Left lung (tissue), 14 donors: ENCODE measurements around the gene FEM1B. TPM values are rescaled to one million over a fixed set of nuclear protein-coding genes. Genes with fewer than 3 reads are reported as not detected.

Experiments used
- ATAC-seq: fragments of 200-7000 bp; cut with Tn5 transposase; one replicate; pipeline ENCODE4 v1.9.1; 2020; ENCODE audit warnings: moderate library complexity
- DNase-seq, 4 donors: peaks; one replicate each; pipeline ENCODE4 v3.0.0-alpha.2; 2013 to 2020
- H3K27ac ChIP-seq, 2 donors: fragments of 200-600 bp; sonication (generic) in 1 of 2; one replicate each; pipeline versions ENCODE4 v1.5.0 to v1.8.0; 2020 to 2021
- H3K27me3 ChIP-seq, 2 donors: fragments of 200-600 bp; sonication (generic) in 1 of 2; one replicate each; pipeline versions ENCODE4 v1.5.0 to v1.8.0; 2020 to 2021
- H3K36me3 ChIP-seq, 2 donors: fragments of 200-600 bp; sonication (generic) in 1 of 2; one replicate each; pipeline versions ENCODE4 v1.5.0 to v1.8.0; 2020 to 2021
- H3K4me1 ChIP-seq, 2 donors: fragments of 200-600 bp; one replicate each; pipeline ENCODE4 v1.8.0; 2021
- H3K4me3 ChIP-seq, 2 donors: fragments of 200-600 bp; sonication (generic) in 1 of 2; one replicate each; pipeline versions ENCODE4 v1.5.0 to v1.8.0; 2020 to 2021; ENCODE audit warnings: mild to moderate bottlenecking in 1 of 2
- H3K9me3 ChIP-seq, 2 donors: fragments of 200-600 bp; sonication (generic) in 1 of 2; one replicate each; pipeline versions ENCODE4 v1.5.0 to v1.8.0; 2020 to 2021
- CTCF ChIP-seq, 2 donors: fragments of 200-600 bp; sonication (generic) in 1 of 2; IDR thresholded peaks; one replicate each; pipeline versions ENCODE4 v1.5.0 to v1.8.0; 2021; ENCODE audit warnings: antibody characterized with exemption in 2 of 2
- intact Hi-C, 2 donors: fragments of 100-400 bp; cut with DNase I; formaldehyde crosslinking; loops; one replicate each; pipeline versions ENCODE4 v1.11.2 to v1.14.2; 2022
- long read RNA-seq, 12 donors: library from polyadenylated mRNA in 2 of 12; unstranded in 2 of 12; transcript quantifications; one replicate each; pipeline ENCODE4 v2.0.0 and lab custom pipeline, GENCODE V29; 2019 to 2026
- polyA plus RNA-seq, 6 donors: library from polyadenylated mRNA; unstranded; fragments of 120-200 nt; gene quantifications; one replicate each; pipeline ENCODE4 v1.2.1, GENCODE V29; 2013; ENCODE audit not compliant: insufficient read length in 6 of 6
- total RNA-seq, 2 donors: library from RNA; stranded (reverse); fragmentation: NEBNext Ultra II Directional; extraction: Animal tissue kit (Norgen Biotek cat#: 25700); gene quantifications; one replicate each; pipeline ENCODE4 v1.2.1, GENCODE V29; 2021
- donor health status: DM: no; HTN: yes; CAD: no.
- donor health status: DM: no; HTN: no; CAD: no.

The FEM1B gene
- total RNA-seq (10 to 100 TPM; 44.1 to 44.4 TPM), polyA plus RNA-seq (10 to 100 TPM; 47.7 to 57.2 (median 52.7) TPM)
- long read RNA-seq, donor 1, full-length matches to known transcripts = 19 of 19 reads
- long read RNA-seq, donor 1, partial matches to known transcripts = 0 of 19 reads
- long read RNA-seq, donor 1, other reads (novel, unspliced or antisense) = 0 of 19 reads
- long read RNA-seq, donor 2, full-length matches to known transcripts = 13 of 13 reads
- long read RNA-seq, donor 2, partial matches to known transcripts = 0 of 13 reads
- long read RNA-seq, donor 2, other reads (novel, unspliced or antisense) = 0 of 13 reads
- long read RNA-seq, donor 3, full-length matches to known transcripts = 7 of 7 reads
- long read RNA-seq, donor 3, partial matches to known transcripts = 0 of 7 reads
- long read RNA-seq, donor 3, other reads (novel, unspliced or antisense) = 0 of 7 reads
- long read RNA-seq, donor 4, full-length matches to known transcripts = 1 of 1 reads
- long read RNA-seq, donor 4, partial matches to known transcripts = 0 of 1 reads
- long read RNA-seq, donor 4, other reads (novel, unspliced or antisense) = 0 of 1 reads
- long read RNA-seq, donor 5, full-length matches to known transcripts = 7 of 7 reads
- long read RNA-seq, donor 5, partial matches to known transcripts = 0 of 7 reads
- long read RNA-seq, donor 5, other reads (novel, unspliced or antisense) = 0 of 7 reads
- long read RNA-seq, donor 6, full-length matches to known transcripts = 7 of 7 reads
- long read RNA-seq, donor 6, partial matches to known transcripts = 0 of 7 reads
- long read RNA-seq, donor 6, other reads (novel, unspliced or antisense) = 0 of 7 reads
- long read RNA-seq, donor 7, full-length matches to known transcripts = 6 of 6 reads
- long read RNA-seq, donor 7, partial matches to known transcripts = 0 of 6 reads
- long read RNA-seq, donor 7, other reads (novel, unspliced or antisense) = 0 of 6 reads
- long read RNA-seq, donor 8, full-length matches to known transcripts = 13 of 13 reads
- long read RNA-seq, donor 8, partial matches to known transcripts = 0 of 13 reads
- long read RNA-seq, donor 8, other reads (novel, unspliced or antisense) = 0 of 13 reads
- long read RNA-seq, donor 9 = 0 reads
- long read RNA-seq, donor 10, full-length matches to known transcripts = 1 of 1 reads
- long read RNA-seq, donor 10, partial matches to known transcripts = 0 of 1 reads
- long read RNA-seq, donor 10, other reads (novel, unspliced or antisense) = 0 of 1 reads
- long read RNA-seq, donor 11 = 0 reads
- long read RNA-seq, donor 12, full-length matches to known transcripts = 6 of 6 reads
- long read RNA-seq, donor 12, partial matches to known transcripts = 0 of 6 reads
- long read RNA-seq, donor 12, other reads (novel, unspliced or antisense) = 0 of 6 reads

DNA sequence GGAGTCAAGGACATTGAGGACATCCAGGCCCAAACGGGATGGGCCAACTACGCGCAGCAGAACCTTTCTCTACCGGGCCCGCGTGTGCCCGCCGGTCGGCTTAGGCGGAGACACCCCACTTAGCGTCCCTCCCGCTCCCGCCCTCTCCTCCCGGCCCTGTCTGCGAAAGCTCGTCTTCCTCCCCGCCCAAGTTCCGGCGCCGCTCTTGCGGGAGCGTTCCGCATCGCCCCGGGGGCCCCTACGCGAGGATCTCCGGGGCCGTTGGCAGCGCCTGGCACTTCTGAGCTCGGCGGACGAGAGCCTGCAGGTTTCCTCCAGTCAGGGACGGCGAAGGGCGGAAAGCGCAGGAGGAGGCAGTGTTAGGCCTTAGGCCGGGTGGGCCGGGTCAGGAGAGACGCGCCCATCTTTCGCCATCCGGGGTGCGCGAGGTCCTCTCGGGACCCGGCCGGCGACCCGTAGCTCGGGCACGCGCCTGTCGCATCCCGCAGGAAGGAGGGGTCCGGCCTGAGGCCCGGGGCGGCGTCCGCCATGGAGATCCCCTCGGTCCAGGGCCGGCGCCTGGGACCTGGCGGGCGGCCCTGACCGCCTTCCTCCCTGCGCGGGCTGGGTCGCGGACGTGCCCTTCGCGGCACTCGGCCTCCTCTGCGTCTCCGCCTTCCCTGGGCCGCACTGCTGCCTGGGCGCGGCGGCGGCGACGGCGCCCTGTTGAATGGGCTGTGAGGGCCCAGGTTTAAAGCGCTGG is at the start of gene FEM1B:
TSS of gene FEM1B (plus strand) at position 143 of the 742 bp plus-strand sequence. CDS start 673 bp downstream, outside the sequence.
- no peaks in the 10 kb centered on the region for H3K9me3 ChIP-seq
- ATAC-seq (peak; percentile 92), DNase-seq (peak; percentile 93 to 97 (median 94))
- TF ChIP-seq CTCF (IDR thresholded peaks at IDR 0.05) = peak in 1 of 2 donors; percentile 26
- H3K4me3 ChIP-seq = peak within 1 kb of the TSS; percentile 66 to 79
- H3K27me3 ChIP-seq = no peaks in the 10 kb centered on the region
- H3K4me1 ChIP-seq = peaks cover 19 to 50% of the 10 kb centered on the region in 2 donors
- peak within 1 kb of the TSS; percentile 95 to 97 for H3K27ac ChIP-seq
- intact Hi-C loops = no loop called here
- H3K36me3 ChIP-seq = no peaks in the 10 kb centered on the region

- DNase-seq (no peak), ATAC-seq (peak; percentile 3)
- intact Hi-C loops = no loop called here
- no peaks in the 10 kb centered on the region for H3K27me3 ChIP-seq
- no peaks in the 10 kb centered on the region for H3K36me3 ChIP-seq
- H3K4me3 ChIP-seq = peak overlapping the region; percentile 85 to 93
- TF ChIP-seq CTCF (IDR thresholded peaks at IDR 0.05) = no peak
- H3K27ac ChIP-seq = peak overlapping the region in 1 of 2 donors; percentile 86
- peaks cover 11 to 36% of the 10 kb centered on the region in 2 donors for H3K4me1 ChIP-seq
- H3K9me3 ChIP-seq = no peaks in the 10 kb centered on the region
Measured at GRCh38 chr15:68228143-68228970, 49.2 kb upstream of the FEM1B start.

DNA sequence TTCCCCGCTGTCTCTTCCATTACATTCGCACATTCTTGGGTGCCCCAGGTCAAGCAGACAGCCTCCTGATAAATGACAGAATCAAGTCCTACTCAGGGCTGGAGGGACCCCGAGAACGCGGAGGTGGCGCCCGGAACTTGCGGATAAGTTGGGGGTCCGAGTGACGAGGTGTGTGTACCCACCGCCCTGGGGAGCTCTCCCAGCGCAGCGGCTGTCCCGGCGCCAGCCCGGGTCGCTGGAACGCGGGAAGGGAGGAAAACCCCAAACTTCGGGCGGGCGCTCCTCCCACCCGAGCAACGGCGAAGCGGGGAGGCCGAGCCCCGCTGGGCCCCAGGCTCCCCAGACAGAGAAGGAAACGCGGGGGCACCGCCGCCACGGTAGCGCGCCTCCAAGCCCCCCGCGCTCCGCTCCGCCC is 48.6 kb upstream of the FEM1B start:
- H3K27me3 ChIP-seq = no peaks in the 10 kb centered on the region
- H3K9me3 ChIP-seq = no peaks in the 10 kb centered on the region
- H3K27ac ChIP-seq = peak overlapping the region; percentile 76 to 86
- H3K4me1 ChIP-seq = peaks cover 11 to 40% of the 10 kb centered on the region in 2 donors
- intact Hi-C loops = no loop called here
- no peak for TF ChIP-seq CTCF (IDR thresholded peaks at IDR 0.05)
- no peaks in the 10 kb centered on the region for H3K36me3 ChIP-seq
- H3K4me3 ChIP-seq = peak overlapping the region; percentile 85 to 93
- peak; percentile 3 for ATAC-seq
- no peak for DNase-seq
